Smooth muscle cell (in vitro differentiated cells): ENCODE results near the gene TPM1. TPM values are rescaled to one million over a fixed set of nuclear protein-coding genes. Genes with fewer than 3 reads are reported as not detected.
A peak's percentile ranks its signal among the peaks of the same experiment; 100 is the strongest.

Experiments used
- DNase-seq: peaks from one replicate; lab custom pipeline; 2025; ENCODE audit not compliant: unreplicated experiment; lab: John Stamatoyannopoulos, UW
- H2AFZ ChIP-seq: fragments of 200-600 bp; sonication (generic); 2 replicates; pipeline ENCODE4 v1.6.0; 2016; ENCODE audit warnings: antibody characterized with exemption, low read depth, mild to moderate bottlenecking
- H3F3A ChIP-seq: fragments of 200-600 bp; sonication (generic); 2 replicates; pipeline ENCODE4 v1.6.0; 2017; ENCODE audit warnings: antibody characterized with exemption, low read depth
- H3K27ac ChIP-seq: fragments of 200-600 bp; sonication (generic); 2 replicates; pipeline ENCODE4 v1.5.1; 2016; ENCODE audit warnings: low read depth, mild to moderate bottlenecking
- H3K27me3 ChIP-seq: fragments of 200-600 bp; sonication (generic); 2 replicates; pipeline ENCODE4 v1.6.1; 2016; ENCODE audit warnings: low read depth, mild to moderate bottlenecking
- H3K36me3 ChIP-seq: fragments of 200-600 bp; sonication (generic); 2 replicates; pipeline ENCODE4 v1.5.1; 2016; ENCODE audit warnings: low read depth
- H3K4me1 ChIP-seq: fragments of 200-600 bp; sonication (generic); 2 replicates; pipeline ENCODE4 v1.5.1; 2016; ENCODE audit warnings: low read depth
- H3K4me2 ChIP-seq: fragments of 200-600 bp; sonication (generic); 2 replicates; pipeline ENCODE4 v1.6.0; 2016; ENCODE audit warnings: mild to moderate bottlenecking
- H3K4me3 ChIP-seq: fragments of 200-600 bp; sonication (generic); 2 replicates; pipeline ENCODE4 v1.5.1; 2016; ENCODE audit warnings: mild to moderate bottlenecking
- H3K79me2 ChIP-seq: fragments of 200-600 bp; sonication (generic); 2 replicates; pipeline ENCODE4 v1.6.0; 2016; ENCODE audit warnings: low read depth, mild to moderate bottlenecking
- H3K9ac ChIP-seq: fragments of 200-600 bp; sonication (generic); 2 replicates; pipeline ENCODE4 v1.6.0; 2016; ENCODE audit warnings: low read depth
- H3K9me3 ChIP-seq: fragments of 200-600 bp; sonication (generic); replicated peaks from 2 replicates; pipeline ENCODE4 v1.5.1; 2016; ENCODE audit warnings: low read depth
- H4K20me1 ChIP-seq: fragments of 200-600 bp; sonication (generic); 2 replicates; pipeline ENCODE4 v1.6.0; 2016; ENCODE audit warnings: low read depth
- WGBS: methylation state at CpG from one replicate; pipeline ENCODE4 v1.1.7; 2016; ENCODE audit warnings: low lambda C conversion rate; 5-methylcytosine and 5-hydroxymethylcytosine counted together
- polyA plus RNA-seq: library from polyadenylated mRNA; unstranded; fragments of >200 nt; fragmentation: Nextera tagmentation; extraction: Ambion mirVana; gene quantifications from 2 replicates; pipeline ENCODE4 v1.2.1, GENCODE V29; 2016
- total RNA-seq: library from RNA; depleted of rRNA; stranded (reverse); fragments of >200 nt; gene quantifications from 2 replicates; pipeline ENCODE4 v1.2.3, GENCODE V29; 2014
- TF ChIP-seq, protein P1 (sequence below): fragments of 200-600 bp; sonication (generic); IDR thresholded peaks from 2 replicates; pipeline ENCODE4 v1.5.1; 2017; ENCODE audit warnings: borderline replicate concordance, mild to moderate bottlenecking, antibody characterized with exemption; ENCODE audit not compliant: insufficient read depth, poor library complexity, severe bottlenecking

The TPM1 gene
- total and polyA plus RNA-seq, 2 experiments from 2014 or later = 1,694 to 1,915 TPM

DNA sequence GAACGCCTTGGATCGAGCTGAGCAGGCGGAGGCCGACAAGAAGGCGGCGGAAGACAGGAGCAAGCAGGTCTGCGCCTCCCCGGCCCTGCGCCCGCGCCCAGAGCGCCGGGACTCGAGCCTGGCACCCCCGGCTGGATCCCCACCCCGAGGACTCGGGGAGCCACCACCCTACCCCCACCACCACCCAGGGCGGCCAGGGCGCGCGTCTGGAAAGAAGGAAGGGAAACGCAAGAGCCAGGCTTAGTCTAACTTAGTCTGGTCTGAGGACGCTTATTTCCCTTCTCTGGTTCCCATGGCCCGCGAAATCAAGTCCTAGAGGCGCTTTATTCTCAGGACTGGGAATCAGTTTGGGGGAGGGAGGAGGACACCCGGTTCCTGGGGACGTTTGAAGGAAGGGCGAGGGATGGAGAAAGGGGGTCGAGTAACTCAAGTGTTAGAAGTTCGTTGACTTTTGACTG, 359 bp downstream of the TPM1 start:
- no peak for DNase-seq

GRCh38 chr15:63043335-63044076, 959 bp downstream of the TPM1 start:
- Histone ChIP-seq H3K79me2 (peaks cover 54% of the 10 kb centered on the region), H4K20me1 (peaks cover 60% of the 10 kb centered on the region), H3K4me2 (peak overlapping the region; percentile 96), H3K4me3 (peak overlapping the region; percentile 85), H3K4me1 (peaks cover 39% of the 10 kb centered on the region), H3K36me3 (no peaks in the 10 kb centered on the region), H3K27ac (peak overlapping the region; percentile 80), H3K27me3 (no peaks in the 10 kb centered on the region), H2AFZ (no peak overlapping the region), H3F3A (peaks cover 54% of the 10 kb centered on the region), H3K9ac (peak overlapping the region; percentile 81), H3K9me3 (no peaks in the 10 kb centered on the region)
- TF ChIP-seq, protein P1, sequence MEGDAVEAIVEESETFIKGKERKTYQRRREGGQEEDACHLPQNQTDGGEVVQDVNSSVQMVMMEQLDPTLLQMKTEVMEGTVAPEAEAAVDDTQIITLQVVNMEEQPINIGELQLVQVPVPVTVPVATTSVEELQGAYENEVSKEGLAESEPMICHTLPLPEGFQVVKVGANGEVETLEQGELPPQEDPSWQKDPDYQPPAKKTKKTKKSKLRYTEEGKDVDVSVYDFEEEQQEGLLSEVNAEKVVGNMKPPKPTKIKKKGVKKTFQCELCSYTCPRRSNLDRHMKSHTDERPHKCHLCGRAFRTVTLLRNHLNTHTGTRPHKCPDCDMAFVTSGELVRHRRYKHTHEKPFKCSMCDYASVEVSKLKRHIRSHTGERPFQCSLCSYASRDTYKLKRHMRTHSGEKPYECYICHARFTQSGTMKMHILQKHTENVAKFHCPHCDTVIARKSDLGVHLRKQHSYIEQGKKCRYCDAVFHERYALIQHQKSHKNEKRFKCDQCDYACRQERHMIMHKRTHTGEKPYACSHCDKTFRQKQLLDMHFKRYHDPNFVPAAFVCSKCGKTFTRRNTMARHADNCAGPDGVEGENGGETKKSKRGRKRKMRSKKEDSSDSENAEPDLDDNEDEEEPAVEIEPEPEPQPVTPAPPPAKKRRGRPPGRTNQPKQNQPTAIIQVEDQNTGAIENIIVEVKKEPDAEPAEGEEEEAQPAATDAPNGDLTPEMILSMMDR = no peak
- WGBS = under 1% methylated on average over 52 of the region's 54 CpGs
- DNase-seq = no peak

More for the DNA sequence above, 359 bp downstream of the TPM1 start:
- Histone ChIP-seq H3K4me2 (peak overlapping the region; percentile 96), H3K27me3 (no peaks in the 10 kb centered on the region), H4K20me1 (peaks cover 54% of the 10 kb centered on the region), H3K9me3 (no peaks in the 10 kb centered on the region), H3K27ac (peak overlapping the region; percentile 80), H3K36me3 (no peaks in the 10 kb centered on the region), H3K79me2 (peaks cover 53% of the 10 kb centered on the region), H3K4me3 (peak overlapping the region; percentile 85), H3F3A (peaks cover 54% of the 10 kb centered on the region), H2AFZ (no peak overlapping the region), H3K9ac (peak overlapping the region; percentile 81), H3K4me1 (peaks cover 42% of the 10 kb centered on the region)
- TF ChIP-seq, protein P1 = no peak
- 2% methylated on average over 30 of the region's 31 CpGs for WGBS

DNA sequence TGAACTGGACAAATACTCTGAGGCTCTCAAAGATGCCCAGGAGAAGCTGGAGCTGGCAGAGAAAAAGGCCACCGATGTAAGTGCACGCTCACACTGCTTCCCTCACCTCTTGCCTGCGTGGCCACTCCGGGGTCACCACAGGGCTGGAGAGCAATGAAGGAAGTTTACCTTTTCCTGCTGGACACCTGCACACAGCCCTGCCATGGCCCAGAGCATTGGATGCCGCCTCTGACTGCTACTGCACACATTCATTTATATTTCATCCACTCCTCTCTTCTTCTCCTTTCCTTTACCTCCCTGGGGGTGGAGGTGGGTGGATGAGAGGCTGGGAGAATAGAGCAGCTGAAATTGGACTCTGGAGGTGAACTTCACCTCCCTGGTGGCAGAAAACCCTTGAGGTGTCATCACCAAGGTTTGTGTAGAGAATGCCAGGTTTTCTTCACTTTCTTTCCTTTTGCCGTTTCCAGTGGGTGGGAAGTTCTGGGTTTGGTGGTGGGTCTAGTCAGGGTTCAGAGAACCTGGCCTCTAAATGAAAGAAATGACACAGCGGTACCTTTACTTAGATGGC, 1.6 kb downstream of the TPM1 start:
- peaks cover 66% of the 10 kb centered on the region for H4K20me1 ChIP-seq
- H3K4me2 ChIP-seq = peak overlapping the region; percentile 96
- H3K4me1 ChIP-seq = peaks cover 46% of the 10 kb centered on the region
- WGBS = 8% methylated on average over 7 of the region's 7 CpGs
- no peaks in the 10 kb centered on the region for H3K9me3 ChIP-seq
- peak overlapping the region; percentile 81 for H3K9ac ChIP-seq
- H3K27me3 ChIP-seq = no peaks in the 10 kb centered on the region
- peak overlapping the region; percentile 85 for H3K4me3 ChIP-seq
- no peak for DNase-seq
- H3F3A ChIP-seq = peaks cover 60% of the 10 kb centered on the region
- peak overlapping the region; percentile 80 for H3K27ac ChIP-seq
- no peaks in the 10 kb centered on the region for H3K36me3 ChIP-seq
- TF ChIP-seq, protein P1 = no peak
- peaks cover 59% of the 10 kb centered on the region for H3K79me2 ChIP-seq
- no peak overlapping the region for H2AFZ ChIP-seq
